ENCODE data around the gene PTPRF. TPM values are rescaled to one million over a fixed set of nuclear protein-coding genes. Genes with fewer than 3 reads are reported as not detected.

The PTPRF gene
- polyA plus RNA-seq, 3 donors, result 228 to 244 (median 233) TPM

- DNase-seq, result no peak
These were observed 20.8 kb upstream of the PTPRF start for GRCh38 chr1:43509740-43510375.

GRCh38 chr1:43510621-43511020 is 20.1 kb upstream of the PTPRF start:
- no peak for DNase-seq

GRCh38 chr1:43511394-43511793 is 19.3 kb upstream of the PTPRF start:
- no peak for DNase-seq

GRCh38 chr1:43512133-43512532 is 18.6 kb upstream of the PTPRF start:
- DNase-seq, result no peak

GRCh38 chr1:43512681-43513080 is 18.0 kb upstream of the PTPRF start:
- DNase-seq, result no peak

- no peak for DNase-seq
These were observed 17.1 kb upstream of the PTPRF start for GRCh38 chr1:43513471-43514173.

GRCh38 chr1:43518935-43519686 is 11.6 kb upstream of the PTPRF start:
- DNase-seq, result no peak

GRCh38 chr1:43520100-43520778 is 10.4 kb upstream of the PTPRF start:
- DNase-seq, result no peak

- no peak for DNase-seq
These were observed 9.6 kb upstream of the PTPRF start for GRCh38 chr1:43521078-43521477.

GRCh38 chr1:43521756-43522155 is 8.9 kb upstream of the PTPRF start:
- DNase-seq, result no peak

- DNase-seq, result no peak
These were observed 8.3 kb upstream of the PTPRF start for GRCh38 chr1:43522431-43522775.

- no peak for DNase-seq
These were observed 7.8 kb upstream of the PTPRF start for GRCh38 chr1:43522776-43523480.

- no peak for DNase-seq
These were observed 5.9 kb upstream of the PTPRF start for GRCh38 chr1:43524804-43525203.

- DNase-seq, result no peak
These were observed 4.7 kb upstream of the PTPRF start for GRCh38 chr1:43526002-43526401.

- DNase-seq, result no peak
These were observed 3.4 kb upstream of the PTPRF start for GRCh38 chr1:43527111-43527878.

- DNase-seq, result peak; percentile 83
These were observed 1.4 kb upstream of the PTPRF start for GRCh38 chr1:43529206-43529731.

GRCh38 chr1:43531107-43531905 is 623 bp downstream of the PTPRF start:
- DNase-seq, result no peak

GRCh38 chr1:43531906-43532584 is 1.4 kb downstream of the PTPRF start:
- no peak for DNase-seq

- no peak for DNase-seq
These were observed 2.0 kb downstream of the PTPRF start for GRCh38 chr1:43532716-43533115.

Data from renal pelvis (tissue), 4 donors.